Activated CD4-positive, alpha-beta T cell treated with anti-CD3 and anti-CD28 coated beads for 36 hours (primary cell): ENCODE measurements around the gene LHB. TPM values are rescaled to one million over a fixed set of nuclear protein-coding genes. Genes with fewer than 3 reads are reported as not detected.

Source experiments
- ATAC-seq: fragments of 200-7000 bp; cut with Tn5 transposase; one replicate; pipeline ENCODE4 v1.10.0; 2021; ENCODE audit warnings: mild to moderate bottlenecking, moderate library complexity
- CTCF ChIA-PET: fragments of 350-600 bp; sonication (Branson Sonifier 250); formaldehyde crosslinking; loops from one replicate; lab custom pipeline; 2021; ENCODE audit warnings: antibody characterized with exemption; lab: Charles Lee
- POLR2A ChIA-PET: fragments of 350-600 bp; sonication (Branson Sonifier 250); formaldehyde crosslinking; loops from one replicate; lab custom pipeline; 2021; ENCODE audit warnings: antibody characterized with exemption, inconsistent platforms; lab: Charles Lee
- DNase-seq: peaks from one replicate; pipeline ENCODE4 v3.0.0-alpha.2; 2020
- H3K27ac Mint-ChIP-seq: one replicate; pipeline ENCODE4 v1.8.0; 2021; ENCODE audit warnings: mixed read lengths
- H3K27me3 Mint-ChIP-seq: one replicate; pipeline ENCODE4 v1.8.0; 2021; ENCODE audit warnings: mixed read lengths
- H3K36me3 Mint-ChIP-seq: one replicate; pipeline ENCODE4 v1.8.0; 2021; ENCODE audit warnings: low read depth, mixed read lengths
- H3K4me1 Mint-ChIP-seq: one replicate; pipeline ENCODE4 v1.8.0; 2021; ENCODE audit warnings: mixed read lengths
- H3K4me3 Mint-ChIP-seq: one replicate; pipeline ENCODE4 v1.8.0; 2021; ENCODE audit warnings: mild to moderate bottlenecking, moderate library complexity, mixed read lengths
- H3K9me3 Mint-ChIP-seq: one replicate; pipeline ENCODE4 v1.8.0; 2021; ENCODE audit warnings: low read depth, mixed read lengths
- intact Hi-C, 2 experiments: fragments of 100-400 bp; cut with DNase I in 1 of 2; cut with micrococcal nuclease in 1 of 2; formaldehyde crosslinking; loops; one replicate each; pipeline versions ENCODE4 v1.14.2 to v1.15.1; 2022 to 2024; cut with DNase I, micrococcal nuclease
- total RNA-seq, 2 experiments: library from RNA; stranded (reverse); gene quantifications; one replicate each; pipeline ENCODE4 v1.2.3, GENCODE V29; 2021

Gene LHB
- total RNA-seq, 2 experiments from 2014 or later = 0.39 to 0.51 TPM

GRCh38 chr19:48991873-48992580 is 24.9 kb downstream of the LHB start:
- Mint-ChIP-seq H3K9me3 (no peaks in the 10 kb centered on the region), H3K36me3 (peaks cover 39% of the 10 kb centered on the region), H3K27ac (peak overlapping the region; percentile 97), H3K4me3 (peak overlapping the region; percentile 100), H3K4me1 (peaks cover 52% of the 10 kb centered on the region), H3K27me3 (no peaks in the 10 kb centered on the region)
- POLR2A ChIA-PET = interaction anchor here (0.6 to 0.9 kb wide), 2 partner anchors 180 to 209 kb away, joined by 3 to 6 read pairs; no protein-coding TSS in a partner anchor
- DNase-seq = no peak
- CTCF ChIA-PET = interaction anchor here (0.7 to 3.4 kb wide), 6 partner anchors 9 to 122 kb away, joined by 3 to 45 read pairs (median 7); no protein-coding TSS in a partner anchor
- intact Hi-C loops = loop anchor here (1.0 to 10.0 kb wide), 8 partner anchors 27 to 1033 kb away; partner anchors contain the start of genes C19orf73 (in 1 of the 2), EMP3 (in 1 of the 2), FTL (in 1 of the 2) and PPFIA3 (in 1 of the 2)
- no peak for ATAC-seq

GRCh38 chr19:48991011-48991609 is 25.8 kb downstream of the LHB start:
- DNase-seq (no peak), ATAC-seq (no peak)
- intact Hi-C loops = loop anchor here (5.0 to 10.0 kb wide), 4 partner anchors 154 to 686 kb away; partner anchors contain the start of genes EMP3 (in 1 of the 2), PRMT1 (in 1 of the 2) and PRR12 (in 1 of the 2)
- Mint-ChIP-seq H3K4me3 (no peak overlapping the region), H3K27me3 (no peaks in the 10 kb centered on the region), H3K9me3 (no peaks in the 10 kb centered on the region), H3K4me1 (peaks cover 51% of the 10 kb centered on the region), H3K36me3 (peaks cover 39% of the 10 kb centered on the region), H3K27ac (no peak overlapping the region)
- ChIA-PET CTCF (interaction anchor here (0.9 to 3.4 kb wide), 2 partner anchors 13 to 20 kb away, joined by 3 to 45 read pairs; no protein-coding TSS in a partner anchor), POLR2A (interaction anchor here (0.6 kb wide), 1 partner anchor 179 kb away, joined by 6 read pairs; no protein-coding TSS in a partner anchor)

GRCh38 chr19:48990400-48990799 is 26.5 kb downstream of the LHB start:
- H3K4me3 Mint-ChIP-seq = peak overlapping the region; percentile 3
- H3K27me3 Mint-ChIP-seq = no peaks in the 10 kb centered on the region
- intact Hi-C loops = loop anchor here (5.0 to 10.0 kb wide), 4 partner anchors 154 to 687 kb away; partner anchors contain the start of genes EMP3 (in 1 of the 2), PRMT1 (in 1 of the 2) and PRR12 (in 1 of the 2)
- no peak for ATAC-seq
- no peaks in the 10 kb centered on the region for H3K9me3 Mint-ChIP-seq
- ChIA-PET POLR2A (no interaction called here), CTCF (interaction anchor here (1.6 kb wide), 1 partner anchor 20 kb away, joined by 4 read pairs; no protein-coding TSS in a partner anchor)
- H3K4me1 Mint-ChIP-seq = peaks cover 47% of the 10 kb centered on the region
- DNase-seq = no peak
- H3K36me3 Mint-ChIP-seq = peaks cover 43% of the 10 kb centered on the region
- peak overlapping the region; percentile 64 for H3K27ac Mint-ChIP-seq

- POLR2A ChIA-PET = no interaction called here
- no peak overlapping the region for H3K4me3 Mint-ChIP-seq
- H3K4me1 Mint-ChIP-seq = peaks cover 41% of the 10 kb centered on the region
- no peaks in the 10 kb centered on the region for H3K27me3 Mint-ChIP-seq
- H3K27ac Mint-ChIP-seq = peak overlapping the region; percentile 64
- intact Hi-C loops = loop anchor here (5.0 to 10.0 kb wide), 4 partner anchors 155 to 688 kb away; partner anchors contain the start of genes EMP3 (in 1 of the 2), PRMT1 (in 1 of the 2) and PRR12 (in 1 of the 2)
- ATAC-seq (no peak), DNase-seq (no peak)
- H3K9me3 Mint-ChIP-seq = no peaks in the 10 kb centered on the region
- CTCF ChIA-PET = interaction anchor here (0.7 to 1.6 kb wide), 3 partner anchors 9 to 98 kb away, joined by 3 to 4 read pairs (median 3); no protein-coding TSS in a partner anchor
- H3K36me3 Mint-ChIP-seq = peaks cover 40% of the 10 kb centered on the region
Observed at GRCh38 chr19:48989701-48990291, 27.1 kb downstream of the LHB start.

- Mint-ChIP-seq H3K36me3 (peaks cover 37% of the 10 kb centered on the region), H3K4me1 (peaks cover 33% of the 10 kb centered on the region), H3K27me3 (no peaks in the 10 kb centered on the region), H3K9me3 (no peaks in the 10 kb centered on the region), H3K27ac (no peak overlapping the region), H3K4me3 (no peak overlapping the region)
- ChIA-PET CTCF (interaction anchor here (0.7 to 1.6 kb wide), 2 partner anchors 18 to 98 kb away, joined by 3 to 4 read pairs; no protein-coding TSS in a partner anchor), POLR2A (no interaction called here)
- ATAC-seq (no peak), DNase-seq (no peak)
- intact Hi-C loops = no loop called here
Observed at GRCh38 chr19:48988860-48989259, 28.0 kb downstream of the LHB start.

GRCh38 chr19:48988286-48988685 is 28.6 kb downstream of the LHB start:
- POLR2A ChIA-PET = no interaction called here
- Mint-ChIP-seq H3K4me3 (no peak overlapping the region), H3K36me3 (peaks cover 36% of the 10 kb centered on the region), H3K9me3 (no peaks in the 10 kb centered on the region), H3K27me3 (no peaks in the 10 kb centered on the region), H3K27ac (peak overlapping the region; percentile 20), H3K4me1 (peaks cover 30% of the 10 kb centered on the region)
- intact Hi-C loops = no loop called here
- DNase-seq (no peak), ATAC-seq (no peak)
- CTCF ChIA-PET = no interaction called here

GRCh38 chr19:48987323-48987722 is 29.6 kb downstream of the LHB start:
- Mint-ChIP-seq H3K27ac (peak overlapping the region; percentile 53), H3K9me3 (no peaks in the 10 kb centered on the region), H3K27me3 (no peaks in the 10 kb centered on the region), H3K4me3 (no peak overlapping the region), H3K36me3 (peaks cover 38% of the 10 kb centered on the region), H3K4me1 (peaks cover 29% of the 10 kb centered on the region)
- CTCF ChIA-PET = interaction anchor here (0.6 to 2.0 kb wide), 4 partner anchors 10 to 21 kb away, joined by 3 to 6 read pairs (median 4); no protein-coding TSS in a partner anchor
- intact Hi-C loops = no loop called here
- no peak for DNase-seq
- POLR2A ChIA-PET = interaction anchor here (0.6 to 0.9 kb wide), 2 partner anchors 101 to 107 kb away, joined by 3 to 5 read pairs; no protein-coding TSS in a partner anchor
- peak; percentile 38 for ATAC-seq

GRCh38 chr19:48986211-48986610 is 30.7 kb downstream of the LHB start:
- ATAC-seq (no peak), DNase-seq (no peak)
- Mint-ChIP-seq H3K27me3 (no peaks in the 10 kb centered on the region), H3K27ac (no peak overlapping the region), H3K4me3 (no peak overlapping the region), H3K9me3 (no peaks in the 10 kb centered on the region), H3K36me3 (peaks cover 43% of the 10 kb centered on the region), H3K4me1 (peaks cover 23% of the 10 kb centered on the region)
- ChIA-PET POLR2A (no interaction called here), CTCF (interaction anchor here (0.7 to 2.0 kb wide), 3 partner anchors 9 to 169 kb away, joined by 3 to 6 read pairs (median 5); partner anchors contain the start of gene HRC)
- intact Hi-C loops = no loop called here

- POLR2A ChIA-PET = no interaction called here
- Mint-ChIP-seq H3K27me3 (no peaks in the 10 kb centered on the region), H3K4me1 (peaks cover 18% of the 10 kb centered on the region)
Observed at GRCh38 chr19:48985711-48986110, 31.2 kb downstream of the LHB start.

GRCh38 chr19:48982280-48982679 is 34.6 kb downstream of the LHB start:
- ATAC-seq = no peak
- Mint-ChIP-seq H3K9me3 (no peaks in the 10 kb centered on the region), H3K4me3 (no peak overlapping the region), H3K36me3 (peaks cover 30% of the 10 kb centered on the region), H3K4me1 (peaks cover 8% of the 10 kb centered on the region), H3K27ac (no peak overlapping the region), H3K27me3 (no peaks in the 10 kb centered on the region)
- CTCF ChIA-PET = interaction anchor here (2.2 kb wide), 1 partner anchor 11 kb away, joined by 11 read pairs; the partner anchor contains the start of genes GYS1 and RUVBL2
- POLR2A ChIA-PET = no interaction called here
- DNase-seq = no peak
- intact Hi-C loops = no loop called here

More at GRCh38 chr19:48985711-48986110, 31.2 kb downstream of the LHB start:
- DNase-seq = no peak
- intact Hi-C loops = no loop called here
- no peak overlapping the region for H3K4me3 Mint-ChIP-seq
- peaks cover 42% of the 10 kb centered on the region for H3K36me3 Mint-ChIP-seq
- CTCF ChIA-PET = interaction anchor here (0.6 to 2.0 kb wide), 3 partner anchors 8 to 213 kb away, joined by 3 to 6 read pairs (median 4); no protein-coding TSS in a partner anchor
- H3K27ac Mint-ChIP-seq = no peak overlapping the region
- H3K9me3 Mint-ChIP-seq = no peaks in the 10 kb centered on the region
- no peak for ATAC-seq
